GM10266 (cell line): Measurements from ENCODE around the gene LRRC66.

Experiments
- DNase-seq: peaks from one replicate; pipeline ENCODE4 v3.0.0; 2012; ENCODE audit errors: extremely low spot score
- CTCF ChIP-seq: IDR thresholded peaks from 2 replicates; pipeline ENCODE4 v1.5.1; 2012; ENCODE audit warnings: mild to moderate bottlenecking, low read depth; ENCODE audit not compliant: control insufficient read depth, insufficient read depth; ENCODE audit errors: missing control alignments

LRRC66 gene

DNA sequence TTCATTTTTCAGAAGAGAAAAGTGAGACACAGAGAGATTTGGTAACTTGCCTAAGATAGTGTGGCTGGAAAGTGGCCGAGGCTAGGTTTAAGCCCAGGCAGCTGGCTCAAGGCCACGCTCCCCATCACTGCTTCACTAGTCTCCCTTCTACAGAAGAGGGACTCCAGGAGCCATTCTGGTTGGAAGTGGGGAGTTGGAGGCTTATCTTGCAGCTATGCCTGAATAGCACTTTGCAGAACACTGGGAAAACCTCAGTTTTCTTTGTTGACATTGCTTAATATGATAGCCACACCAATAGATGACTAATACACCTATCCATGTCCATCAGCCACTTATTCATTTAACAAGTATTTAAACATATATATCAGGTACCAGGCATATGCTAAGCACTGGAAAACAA is 18.5 kb downstream of the LRRC66 start:
- no peak for DNase-seq
- no peak for TF ChIP-seq CTCF

DNA sequence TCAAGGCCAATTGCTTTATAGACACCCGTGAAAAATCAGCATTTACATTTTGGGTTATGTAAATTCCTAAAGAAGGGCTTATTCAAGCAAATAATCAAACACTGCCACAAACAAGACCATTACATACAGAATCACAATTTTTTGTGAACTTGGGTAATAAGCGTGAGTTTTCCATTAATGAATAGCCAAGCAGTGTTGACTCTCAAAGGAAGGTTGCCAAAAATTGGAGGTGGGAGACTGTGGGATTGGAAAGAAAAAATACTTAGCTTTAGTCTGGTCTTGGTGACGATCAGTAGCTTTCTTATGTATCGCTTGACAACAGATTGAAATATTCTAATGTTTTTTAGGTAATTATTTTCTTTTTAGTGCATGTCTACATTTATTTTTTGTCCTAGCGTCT is 20.9 kb downstream of the LRRC66 start:
- no peak for DNase-seq
- TF ChIP-seq CTCF = no peak

DNA sequence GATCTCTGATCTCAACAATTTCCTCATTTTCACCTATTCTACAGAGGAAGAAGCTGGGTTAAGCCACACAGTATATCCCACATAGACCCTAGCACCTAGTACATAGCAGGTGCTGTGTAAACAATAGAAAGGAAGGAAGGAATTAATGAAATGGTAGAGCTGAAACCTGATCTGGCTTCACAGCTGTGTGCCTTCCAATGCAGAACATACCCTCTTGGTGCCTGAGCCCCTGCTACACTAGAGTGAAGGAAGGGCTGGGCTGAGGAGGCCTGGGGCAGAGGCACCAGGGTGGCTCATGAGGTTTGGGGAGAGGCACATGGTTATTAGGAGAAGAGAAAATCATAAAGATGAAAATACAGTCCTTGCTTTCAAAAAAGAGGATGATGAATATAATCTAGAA is 21.3 kb downstream of the LRRC66 start:
- TF ChIP-seq CTCF = no peak
- DNase-seq = no peak

- DNase-seq = no peak
- TF ChIP-seq CTCF = no peak
Measured at GRCh38 chr4:51997647-51998046, 22.5 kb downstream of the LRRC66 start.

- DNase-seq = no peak
- TF ChIP-seq CTCF = no peak
Measured at GRCh38 chr4:51995647-51996220, 24.4 kb downstream of the LRRC66 start.

DNA sequence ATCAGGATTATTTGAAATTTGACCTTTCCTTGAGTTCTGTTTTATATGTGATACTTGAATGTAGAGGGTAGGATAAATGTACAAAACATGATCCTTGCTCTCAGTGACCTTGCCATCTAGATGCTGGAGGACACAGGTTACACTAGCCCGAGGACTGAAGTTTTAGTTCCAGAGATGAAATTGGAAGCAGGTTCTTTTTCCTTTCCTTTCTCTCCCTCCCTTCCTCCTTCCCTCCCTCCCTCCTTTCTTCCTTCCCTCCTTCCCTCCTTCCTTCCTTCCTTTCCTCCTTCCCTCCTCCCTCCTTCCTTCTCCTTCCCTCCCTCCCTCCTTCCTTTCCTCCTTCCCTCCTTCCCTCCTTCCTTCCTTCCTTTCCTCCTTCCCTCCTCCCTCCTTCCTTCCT is 54.3 kb downstream of the LRRC66 start:
- TF ChIP-seq CTCF = no peak
- no peak for DNase-seq

DNA sequence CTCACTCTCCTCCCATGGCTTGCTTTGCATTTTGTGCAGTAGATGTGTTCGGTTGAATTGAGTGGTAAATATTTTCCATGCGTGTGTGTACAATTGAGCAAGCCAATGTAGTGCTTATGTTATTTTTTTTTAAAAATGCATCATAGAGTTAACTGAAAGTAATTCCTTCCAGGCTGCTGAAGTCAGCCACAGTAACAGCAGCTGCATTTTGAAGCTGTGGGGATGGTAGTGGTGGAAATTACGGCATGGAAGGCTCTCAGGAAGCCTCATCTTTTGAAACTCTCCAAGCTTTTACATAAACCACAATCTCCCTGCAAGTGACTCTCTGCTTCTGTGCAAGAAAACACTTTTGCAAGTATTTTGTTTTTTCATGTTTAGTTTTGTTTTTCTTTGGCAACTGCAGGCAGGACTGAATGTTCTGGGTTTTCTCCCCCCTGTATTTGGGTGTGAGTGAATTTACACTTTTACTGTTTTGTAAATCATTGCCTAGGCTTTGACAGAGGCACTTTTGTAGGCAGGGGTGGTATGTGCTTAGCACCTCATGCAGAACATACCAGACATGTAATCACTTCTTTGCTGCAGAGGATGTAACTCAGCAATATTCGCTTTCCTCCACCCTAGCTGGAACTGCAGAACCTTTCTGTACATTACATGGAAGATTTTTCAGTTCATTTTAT is 56.2 kb downstream of the LRRC66 start:
- no peak for DNase-seq
- no peak for TF ChIP-seq CTCF
